ENCODE results near the gene CSHL1.
"Not testable (repeated sequence)": the region's sequence is repeated elsewhere in the genome, so short reads cannot be mapped to it uniquely, and the experiment has no call there.

The CSHL1 gene

GRCh38 chr17:63917206-63917605 lies 6.1 kb upstream of the CSHL1 start:
- ATAC-seq; H3K27ac Mint-ChIP-seq; H3K4me3 Mint-ChIP-seq; H3K9me3 Mint-ChIP-seq; DNase-seq (ENCODE audit: low spot score in 2 of 2); H3K36me3 Mint-ChIP-seq: not testable (repeated sequence)
- peaks cover 18% of the 10 kb centered on the region for H3K4me1 Mint-ChIP-seq

DNA sequence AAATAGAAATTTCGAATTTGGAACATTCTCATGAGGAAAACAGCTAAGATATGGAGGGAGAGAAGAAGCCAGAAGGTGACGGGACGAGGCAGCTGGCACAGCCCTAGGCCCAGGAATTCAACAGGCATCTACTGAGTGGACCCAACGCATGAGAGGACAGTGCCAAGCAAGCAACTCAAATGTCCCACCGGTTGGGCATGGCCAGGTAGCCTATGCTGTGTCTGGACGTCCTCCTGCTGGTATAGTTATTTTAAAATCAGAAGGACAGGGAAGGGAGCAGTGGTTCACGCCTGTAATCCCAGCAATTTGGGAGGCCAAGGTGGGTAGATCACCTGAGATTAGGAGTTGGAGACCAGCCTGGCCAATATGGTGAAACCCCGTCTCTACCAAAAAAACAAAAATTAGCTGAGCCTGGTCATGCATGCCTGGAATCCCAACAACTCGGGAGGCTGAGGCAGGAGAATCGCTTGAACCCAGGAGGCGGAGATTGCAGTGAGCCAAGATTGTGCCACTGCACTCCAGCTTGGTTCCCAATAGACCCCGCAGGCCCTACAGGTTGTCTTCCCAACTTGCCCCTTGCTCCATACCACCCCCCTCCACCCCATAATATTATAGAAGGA lies 5.6 kb upstream of the CSHL1 start:
- Mint-ChIP-seq H3K4me3 (no peak overlapping the region), H3K36me3 (no peaks in the 10 kb centered on the region), H3K9me3 (no peaks in the 10 kb centered on the region), H3K4me1 (peaks cover 18% of the 10 kb centered on the region), H3K27ac (no peak overlapping the region)
- no peak for ATAC-seq
- no peak for DNase-seq (ENCODE audit: low spot score in 2 of 2)

- ATAC-seq; H3K9me3 Mint-ChIP-seq; H3K4me3 Mint-ChIP-seq; H3K27ac Mint-ChIP-seq; H3K36me3 Mint-ChIP-seq; DNase-seq (ENCODE audit: low spot score in 2 of 2): not testable (repeated sequence)
- H3K4me1 Mint-ChIP-seq, result peaks cover 22% of the 10 kb centered on the region
These were observed 4.7 kb upstream of the CSHL1 start for GRCh38 chr17:63915753-63916152.

- Mint-ChIP-seq H3K36me3 (no peaks in the 10 kb centered on the region), H3K4me3 (no peak overlapping the region)
These were observed 3.4 kb upstream of the CSHL1 start for GRCh38 chr17:63914471-63914870.

GRCh38 chr17:63911657-63912100 lies 621 bp upstream of the CSHL1 start:
- DNase-seq (ENCODE audit: low spot score in 2 of 2), result peak; percentile 59 to 84
- Mint-ChIP-seq H3K27ac (peak overlapping the region; percentile 26), H3K36me3 (no peaks in the 10 kb centered on the region), H3K4me3 (no peak overlapping the region), H3K9me3 (no peaks in the 10 kb centered on the region), H3K4me1 (peaks cover 14% of the 10 kb centered on the region)
- peak; percentile 71 for ATAC-seq

More at GRCh38 chr17:63914471-63914870, 3.4 kb upstream of the CSHL1 start:
- no peak for DNase-seq (ENCODE audit: low spot score in 2 of 2)
- H3K27ac Mint-ChIP-seq, result no peak overlapping the region
- peaks cover 21% of the 10 kb centered on the region for H3K4me1 Mint-ChIP-seq
- H3K9me3 Mint-ChIP-seq, result no peaks in the 10 kb centered on the region
- ATAC-seq, result no peak

DNA sequence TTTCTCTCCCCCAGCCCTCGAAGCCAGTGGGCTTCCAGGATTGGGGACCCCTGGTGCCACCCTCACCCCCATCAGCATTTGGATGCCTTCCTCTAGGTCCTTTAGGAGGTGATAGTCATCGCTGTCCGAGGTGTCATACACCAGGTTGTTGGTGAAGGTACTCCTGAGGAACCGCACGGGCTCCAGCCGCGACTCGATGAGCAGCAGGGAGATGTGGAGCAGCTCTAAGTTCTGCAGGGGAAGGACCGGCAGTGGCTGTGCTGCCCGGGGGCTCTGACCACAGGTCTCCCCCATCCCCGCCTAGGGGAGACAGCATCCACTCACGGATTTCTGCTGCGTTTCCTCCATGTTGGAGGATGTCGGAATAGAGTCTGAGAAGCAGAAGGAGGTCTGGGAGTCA lies 962 bp downstream of the CSHL1 start:
- Mint-ChIP-seq H3K27ac (no peak overlapping the region), H3K36me3 (no peaks in the 10 kb centered on the region), H3K4me3 (no peak overlapping the region), H3K9me3 (no peaks in the 10 kb centered on the region), H3K4me1 (peaks cover 14% of the 10 kb centered on the region)
- DNase-seq (ENCODE audit: low spot score in 2 of 2) (no peak), ATAC-seq (no peak)

- not testable (repeated sequence) for DNase-seq (ENCODE audit: low spot score in 2 of 2); ATAC-seq; H3K4me3 Mint-ChIP-seq; H3K9me3 Mint-ChIP-seq; H3K36me3 Mint-ChIP-seq; H3K27ac Mint-ChIP-seq
- peaks cover 14% of the 10 kb centered on the region for H3K4me1 Mint-ChIP-seq
These were observed 1.5 kb downstream of the CSHL1 start for GRCh38 chr17:63909586-63909985.

DNA sequence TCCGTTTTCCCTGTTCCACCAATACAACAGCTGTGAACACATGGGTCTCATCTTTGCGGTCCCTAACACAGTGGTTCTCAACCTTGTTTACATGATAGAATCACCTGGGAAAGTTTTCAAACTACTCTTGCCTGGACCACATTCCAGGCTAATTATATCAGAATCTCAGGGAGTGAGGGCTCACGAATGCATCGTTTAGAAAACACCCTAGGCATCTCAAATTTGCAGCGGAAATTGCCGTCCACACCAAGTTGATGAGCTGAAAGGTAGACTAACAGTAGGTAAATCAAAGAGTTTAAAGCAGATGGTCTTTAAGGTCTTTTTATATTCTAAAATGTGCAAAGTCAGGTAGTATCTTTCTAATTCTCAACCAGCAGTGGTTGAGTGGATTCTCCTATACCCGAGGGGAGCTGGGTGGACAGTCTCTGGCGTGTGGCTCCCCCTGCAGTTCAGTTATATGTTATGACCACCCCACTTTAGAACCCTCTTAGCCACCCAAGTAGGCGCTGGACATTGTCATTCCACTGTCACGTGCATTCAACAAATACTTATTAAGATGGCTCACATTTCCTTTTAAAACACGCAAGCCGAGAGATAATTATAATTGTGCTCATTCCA lies 3.8 kb downstream of the CSHL1 start:
- not testable (repeated sequence) for H3K36me3 Mint-ChIP-seq; H3K9me3 Mint-ChIP-seq; DNase-seq (ENCODE audit: low spot score in 2 of 2); H3K4me3 Mint-ChIP-seq; H3K27ac Mint-ChIP-seq
- peaks cover 11% of the 10 kb centered on the region for H3K4me1 Mint-ChIP-seq
- ATAC-seq, result peak; percentile 65

- not testable (repeated sequence) for H3K9me3 Mint-ChIP-seq; H3K4me3 Mint-ChIP-seq; H3K36me3 Mint-ChIP-seq; ATAC-seq; DNase-seq (ENCODE audit: low spot score in 2 of 2); H3K27ac Mint-ChIP-seq
- peaks cover 11% of the 10 kb centered on the region for H3K4me1 Mint-ChIP-seq
These were observed 6.3 kb downstream of the CSHL1 start for GRCh38 chr17:63904796-63905195.

- ATAC-seq, result peak; percentile 60
These were observed 7.3 kb downstream of the CSHL1 start for GRCh38 chr17:63903787-63904201.

GRCh38 chr17:63901971-63902370 lies 9.1 kb downstream of the CSHL1 start:
- not testable (repeated sequence) for H3K9me3 Mint-ChIP-seq; H3K36me3 Mint-ChIP-seq; ATAC-seq; H3K4me3 Mint-ChIP-seq; DNase-seq (ENCODE audit: low spot score in 2 of 2); H3K27ac Mint-ChIP-seq
- peaks cover 22% of the 10 kb centered on the region for H3K4me1 Mint-ChIP-seq

More at GRCh38 chr17:63903787-63904201, 7.3 kb downstream of the CSHL1 start:
- not testable (repeated sequence) for DNase-seq (ENCODE audit: low spot score in 2 of 2); H3K4me3 Mint-ChIP-seq; H3K36me3 Mint-ChIP-seq; H3K9me3 Mint-ChIP-seq; H3K27ac Mint-ChIP-seq
- H3K4me1 Mint-ChIP-seq, result peaks cover 21% of the 10 kb centered on the region

DNA sequence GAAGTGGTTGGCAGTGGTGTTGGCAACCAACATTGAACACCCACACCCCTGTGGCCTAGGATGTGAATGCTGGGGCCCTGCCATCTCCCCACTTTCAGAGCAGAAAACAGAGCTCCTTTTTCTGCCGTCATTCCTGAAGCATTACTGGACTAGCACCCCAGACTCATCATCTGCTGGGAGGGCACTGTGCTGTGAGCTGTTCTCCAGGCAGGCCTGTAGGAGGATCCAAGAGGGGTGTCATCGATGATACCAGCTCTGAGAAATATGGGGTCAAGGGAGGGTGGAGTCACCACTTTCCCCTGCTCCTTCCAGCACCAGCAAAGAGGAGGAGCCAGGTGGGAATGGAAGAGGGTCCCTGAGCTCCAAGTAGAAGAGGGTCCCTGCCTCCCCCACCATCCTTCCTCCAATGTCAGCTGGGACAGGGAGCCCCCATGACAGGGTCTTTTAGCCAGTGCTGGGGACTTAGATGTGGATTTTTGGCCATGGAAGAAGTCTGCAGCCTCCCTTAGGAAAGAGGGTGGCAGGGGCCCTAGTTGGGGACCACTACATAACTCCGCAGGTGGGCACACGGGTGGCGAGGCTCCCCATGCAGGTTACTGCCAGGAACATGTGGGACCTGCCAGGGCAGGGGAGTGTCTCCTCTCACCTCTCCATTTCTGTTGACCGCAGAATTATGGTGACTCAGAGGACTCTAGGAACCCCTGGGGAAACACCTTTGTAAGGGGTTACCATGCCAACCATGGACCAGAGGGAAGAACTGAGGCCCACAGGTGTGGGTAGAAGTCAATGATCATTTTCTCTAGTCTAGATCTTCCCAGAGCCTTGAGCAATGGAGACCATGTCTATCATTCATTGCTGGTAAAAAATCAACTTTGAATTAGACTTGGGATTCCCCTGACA lies 11.9 kb downstream of the CSHL1 start:
- peak; percentile 88 for ATAC-seq
- not testable (repeated sequence) for H3K36me3 Mint-ChIP-seq; H3K27ac Mint-ChIP-seq; H3K4me3 Mint-ChIP-seq; H3K9me3 Mint-ChIP-seq; DNase-seq (ENCODE audit: low spot score in 2 of 2)
- H3K4me1 Mint-ChIP-seq, result peaks cover 22% of the 10 kb centered on the region

- not testable (repeated sequence) for H3K9me3 Mint-ChIP-seq; H3K4me3 Mint-ChIP-seq; H3K27ac Mint-ChIP-seq; ATAC-seq; DNase-seq (ENCODE audit: low spot score in 2 of 2); H3K36me3 Mint-ChIP-seq
- peaks cover 16% of the 10 kb centered on the region for H3K4me1 Mint-ChIP-seq
These were observed 14.3 kb downstream of the CSHL1 start, which contains the start of gene CSH1 for GRCh38 chr17:63896524-63897354. CSH1 (minus strand) TSS chr17:63896574; CDS start chr17:63896511, 63 bp downstream.

- H3K9me3 Mint-ChIP-seq; H3K4me3 Mint-ChIP-seq; H3K27ac Mint-ChIP-seq; H3K36me3 Mint-ChIP-seq; ATAC-seq; DNase-seq (ENCODE audit: low spot score in 2 of 2): not testable (repeated sequence)
- H3K4me1 Mint-ChIP-seq, result peaks cover 11% of the 10 kb centered on the region
These were observed 16.2 kb downstream of the CSHL1 start for GRCh38 chr17:63894821-63895220.

- H3K9me3 Mint-ChIP-seq; ATAC-seq; H3K27ac Mint-ChIP-seq; H3K4me1 Mint-ChIP-seq; H3K36me3 Mint-ChIP-seq; DNase-seq (ENCODE audit: low spot score in 2 of 2); H3K4me3 Mint-ChIP-seq: not testable (repeated sequence)
These were observed 17.0 kb downstream of the CSHL1 start for GRCh38 chr17:63894021-63894420.

Data from stimulated activated effector memory CD8-positive, alpha-beta T cell treated with anti-CD3 and anti-CD28 coated beads, Interleukin-12 subunit alpha, Interleukin-12 subunit beta, amount 100 ng/mL, for 72 hours (primary cell).